Measurements from ENCODE around the gene CAMK4.

- TF ChIP-seq, protein P1, sequence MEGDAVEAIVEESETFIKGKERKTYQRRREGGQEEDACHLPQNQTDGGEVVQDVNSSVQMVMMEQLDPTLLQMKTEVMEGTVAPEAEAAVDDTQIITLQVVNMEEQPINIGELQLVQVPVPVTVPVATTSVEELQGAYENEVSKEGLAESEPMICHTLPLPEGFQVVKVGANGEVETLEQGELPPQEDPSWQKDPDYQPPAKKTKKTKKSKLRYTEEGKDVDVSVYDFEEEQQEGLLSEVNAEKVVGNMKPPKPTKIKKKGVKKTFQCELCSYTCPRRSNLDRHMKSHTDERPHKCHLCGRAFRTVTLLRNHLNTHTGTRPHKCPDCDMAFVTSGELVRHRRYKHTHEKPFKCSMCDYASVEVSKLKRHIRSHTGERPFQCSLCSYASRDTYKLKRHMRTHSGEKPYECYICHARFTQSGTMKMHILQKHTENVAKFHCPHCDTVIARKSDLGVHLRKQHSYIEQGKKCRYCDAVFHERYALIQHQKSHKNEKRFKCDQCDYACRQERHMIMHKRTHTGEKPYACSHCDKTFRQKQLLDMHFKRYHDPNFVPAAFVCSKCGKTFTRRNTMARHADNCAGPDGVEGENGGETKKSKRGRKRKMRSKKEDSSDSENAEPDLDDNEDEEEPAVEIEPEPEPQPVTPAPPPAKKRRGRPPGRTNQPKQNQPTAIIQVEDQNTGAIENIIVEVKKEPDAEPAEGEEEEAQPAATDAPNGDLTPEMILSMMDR (IDR thresholded peaks at IDR 0.05), result no peak
- no peak for TF ChIP-seq POLR2A (IDR thresholded peaks at IDR 0.05)
Measured at GRCh38 chr5:111231119-111231518, 6.9 kb downstream of the CAMK4 start.
